Activated CD4-positive, alpha-beta T cell treated with anti-CD3 and anti-CD28 coated beads for 36 hours (primary cell): ENCODE measurements around the gene AADACL2. TPM values are rescaled to one million over a fixed set of nuclear protein-coding genes. Genes with fewer than 3 reads are reported as not detected.

ENCODE experiments used
- ATAC-seq: fragments of 200-7000 bp; cut with Tn5 transposase; one replicate; pipeline ENCODE4 v1.10.0; 2021; ENCODE audit warnings: mild to moderate bottlenecking, moderate library complexity
- CTCF ChIA-PET: fragments of 350-600 bp; sonication (Branson Sonifier 250); formaldehyde crosslinking; loops from one replicate; lab custom pipeline; 2021; ENCODE audit warnings: antibody characterized with exemption; lab: Charles Lee
- POLR2A ChIA-PET: fragments of 350-600 bp; sonication (Branson Sonifier 250); formaldehyde crosslinking; loops from one replicate; lab custom pipeline; 2021; ENCODE audit warnings: antibody characterized with exemption, inconsistent platforms; lab: Charles Lee
- DNase-seq: peaks from one replicate; pipeline ENCODE4 v3.0.0-alpha.2; 2020
- H3K27ac Mint-ChIP-seq: one replicate; pipeline ENCODE4 v1.8.0; 2021; ENCODE audit warnings: mixed read lengths
- H3K27me3 Mint-ChIP-seq: one replicate; pipeline ENCODE4 v1.8.0; 2021; ENCODE audit warnings: mixed read lengths
- H3K36me3 Mint-ChIP-seq: one replicate; pipeline ENCODE4 v1.8.0; 2021; ENCODE audit warnings: low read depth, mixed read lengths
- H3K4me1 Mint-ChIP-seq: one replicate; pipeline ENCODE4 v1.8.0; 2021; ENCODE audit warnings: mixed read lengths
- H3K4me3 Mint-ChIP-seq: one replicate; pipeline ENCODE4 v1.8.0; 2021; ENCODE audit warnings: mild to moderate bottlenecking, moderate library complexity, mixed read lengths
- H3K9me3 Mint-ChIP-seq: one replicate; pipeline ENCODE4 v1.8.0; 2021; ENCODE audit warnings: low read depth, mixed read lengths
- intact Hi-C, 2 experiments: fragments of 100-400 bp; cut with DNase I in 1 of 2; cut with micrococcal nuclease in 1 of 2; formaldehyde crosslinking; loops; one replicate each; pipeline versions ENCODE4 v1.14.2 to v1.15.1; 2022 to 2024; cut with DNase I, micrococcal nuclease
- total RNA-seq, 2 experiments: library from RNA; stranded (reverse); gene quantifications; one replicate each; pipeline ENCODE4 v1.2.3, GENCODE V29; 2021

AADACL2 gene, protein sequence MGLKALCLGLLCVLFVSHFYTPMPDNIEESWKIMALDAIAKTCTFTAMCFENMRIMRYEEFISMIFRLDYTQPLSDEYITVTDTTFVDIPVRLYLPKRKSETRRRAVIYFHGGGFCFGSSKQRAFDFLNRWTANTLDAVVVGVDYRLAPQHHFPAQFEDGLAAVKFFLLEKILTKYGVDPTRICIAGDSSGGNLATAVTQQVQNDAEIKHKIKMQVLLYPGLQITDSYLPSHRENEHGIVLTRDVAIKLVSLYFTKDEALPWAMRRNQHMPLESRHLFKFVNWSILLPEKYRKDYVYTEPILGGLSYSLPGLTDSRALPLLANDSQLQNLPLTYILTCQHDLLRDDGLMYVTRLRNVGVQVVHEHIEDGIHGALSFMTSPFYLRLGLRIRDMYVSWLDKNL
- total RNA-seq: not detected

DNA sequence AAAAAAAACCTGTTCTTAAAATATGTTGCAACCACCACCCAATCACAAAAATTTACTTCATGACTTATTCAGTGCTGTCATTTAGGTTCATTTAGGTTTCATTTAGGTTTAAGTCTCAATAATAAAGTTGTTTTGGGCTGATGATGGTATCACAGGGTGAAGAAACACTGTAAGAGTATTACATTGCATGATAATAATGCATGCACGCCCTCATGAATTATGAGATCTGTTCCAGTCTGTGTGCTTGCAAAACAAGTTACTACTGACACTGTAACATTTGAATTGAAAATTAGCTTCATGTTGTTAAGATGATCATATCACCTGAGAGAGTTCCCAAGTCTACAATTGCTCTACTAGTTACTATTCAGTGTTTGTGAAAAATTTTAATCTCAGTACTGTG is at the start of gene AADACL2:
Gene AADACL2, plus strand, starts transcription at position 315 of the 400 bp plus-strand sequence. CDS start 109 bp downstream, outside the sequence.
- ChIA-PET CTCF (no interaction called here), POLR2A (no interaction called here)
- H3K36me3 Mint-ChIP-seq: no peaks in the 10 kb centered on the region
- intact Hi-C loops: no loop called here
- H3K9me3 Mint-ChIP-seq: no peaks in the 10 kb centered on the region
- DNase-seq: no peak
- no peak within 1 kb of the TSS for H3K27ac Mint-ChIP-seq
- H3K4me3 Mint-ChIP-seq: no peak within 1 kb of the TSS
- no peak for ATAC-seq
- peaks cover 2% of the 10 kb centered on the region for H3K27me3 Mint-ChIP-seq
- H3K4me1 Mint-ChIP-seq: no peaks in the 10 kb centered on the region

DNA sequence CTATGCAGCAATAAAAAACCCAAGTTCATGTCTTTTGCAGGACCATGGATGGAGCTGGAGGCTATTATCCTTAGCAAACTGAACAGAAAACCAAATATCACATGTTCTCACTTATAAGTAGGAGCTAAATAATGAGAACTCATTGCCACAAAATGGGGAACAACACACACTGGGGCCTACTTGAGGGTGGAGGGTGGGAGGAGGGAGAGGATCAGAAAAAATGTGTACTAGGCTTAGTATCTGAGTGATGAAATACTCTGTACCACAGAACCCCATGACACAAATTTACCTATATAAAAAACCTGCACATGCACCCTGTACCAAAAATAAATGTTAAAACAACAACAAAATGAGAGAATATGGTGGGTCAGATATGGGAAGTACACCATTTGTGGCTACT is 49.6 kb upstream of the AADACL2 start:
- H3K9me3 Mint-ChIP-seq: no peaks in the 10 kb centered on the region
- ChIA-PET POLR2A (no interaction called here), CTCF (interaction anchor here (0.6 kb wide), 1 partner anchor 220 kb away, joined by 4 read pairs; no protein-coding TSS in a partner anchor)
- DNase-seq (no peak), ATAC-seq (no peak)
- H3K4me1 Mint-ChIP-seq: no peaks in the 10 kb centered on the region
- no peaks in the 10 kb centered on the region for H3K27me3 Mint-ChIP-seq
- intact Hi-C loops: no loop called here
- no peak overlapping the region for H3K4me3 Mint-ChIP-seq
- H3K27ac Mint-ChIP-seq: no peak overlapping the region
- H3K36me3 Mint-ChIP-seq: no peaks in the 10 kb centered on the region

DNA sequence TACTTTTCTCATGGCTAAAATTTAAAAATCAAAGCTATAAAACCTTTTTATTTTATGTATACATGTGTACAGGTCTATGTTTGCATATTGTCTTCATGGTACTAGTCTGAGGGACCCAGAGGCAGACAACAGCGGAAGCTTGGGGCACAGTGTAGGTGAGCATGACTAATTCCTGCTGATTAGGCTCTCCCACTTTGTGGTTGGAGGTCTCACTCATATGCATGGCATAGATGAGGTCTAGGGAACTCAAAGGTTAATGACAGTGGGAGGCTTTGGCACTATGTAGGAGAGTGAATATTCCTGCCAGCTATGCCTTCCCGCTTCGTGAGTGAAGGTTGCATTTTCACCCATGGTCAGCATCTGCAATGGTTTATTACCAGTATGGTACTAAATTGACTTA is 47.5 kb upstream of the AADACL2 start:
- Mint-ChIP-seq H3K4me1 (no peaks in the 10 kb centered on the region), H3K27ac (no peak overlapping the region), H3K4me3 (no peak overlapping the region), H3K27me3 (no peaks in the 10 kb centered on the region), H3K9me3 (no peaks in the 10 kb centered on the region), H3K36me3 (no peaks in the 10 kb centered on the region)
- ATAC-seq: no peak
- CTCF ChIA-PET: no interaction called here
- POLR2A ChIA-PET: no interaction called here
- no peak for DNase-seq
- intact Hi-C loops: no loop called here

DNA sequence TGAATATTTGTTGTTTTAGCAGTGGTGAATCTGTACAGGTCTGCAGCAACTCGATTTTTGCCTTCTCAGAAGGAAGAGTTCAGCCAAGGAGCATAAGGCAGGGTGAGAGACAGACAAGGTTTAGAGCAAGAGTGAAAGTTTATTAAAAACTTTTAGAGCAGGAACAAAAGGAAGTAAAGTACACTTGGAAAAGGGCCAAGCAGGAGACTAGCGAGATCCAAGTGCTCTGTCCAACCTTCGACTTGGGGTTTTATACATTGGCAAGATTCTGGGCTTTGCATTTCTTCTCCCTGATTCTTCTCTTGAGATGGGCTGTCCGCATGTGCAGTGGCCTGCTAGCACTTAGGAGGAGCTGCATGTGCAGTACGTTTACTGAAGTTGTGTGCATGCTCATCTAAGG is 46.7 kb upstream of the AADACL2 start:
- intact Hi-C loops: no loop called here
- Mint-ChIP-seq H3K4me3 (no peak overlapping the region), H3K36me3 (no peaks in the 10 kb centered on the region), H3K27me3 (no peaks in the 10 kb centered on the region), H3K27ac (no peak overlapping the region), H3K4me1 (no peaks in the 10 kb centered on the region), H3K9me3 (no peaks in the 10 kb centered on the region)
- ChIA-PET POLR2A (no interaction called here), CTCF (interaction anchor here (0.6 kb wide), 1 partner anchor 86 kb away, joined by 3 read pairs; no protein-coding TSS in a partner anchor)
- ATAC-seq: no peak
- DNase-seq: no peak

DNA sequence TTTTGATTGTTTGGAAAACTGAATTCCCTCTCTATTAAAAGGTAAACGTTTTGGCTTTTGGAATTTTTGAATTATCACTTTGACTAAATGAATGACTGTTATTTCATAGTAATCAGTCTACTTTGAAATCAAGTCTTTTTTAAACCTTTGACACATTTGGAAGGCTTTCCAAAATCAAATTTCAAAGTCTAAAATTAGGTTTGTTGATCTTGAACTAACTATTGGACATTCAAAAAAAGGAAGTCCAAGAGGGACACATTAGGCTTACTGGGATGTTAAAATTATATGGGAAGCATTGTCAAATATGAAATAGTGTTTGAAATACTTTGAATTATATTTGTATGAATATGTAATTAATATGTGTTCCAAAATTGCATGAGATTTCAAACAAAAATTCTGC is 45.2 kb upstream of the AADACL2 start:
- Mint-ChIP-seq H3K9me3 (no peaks in the 10 kb centered on the region), H3K27ac (no peak overlapping the region), H3K27me3 (no peaks in the 10 kb centered on the region), H3K4me1 (no peaks in the 10 kb centered on the region), H3K36me3 (no peaks in the 10 kb centered on the region), H3K4me3 (no peak overlapping the region)
- no peak for DNase-seq
- ATAC-seq: no peak
- ChIA-PET POLR2A (no interaction called here), CTCF (no interaction called here)
- intact Hi-C loops: no loop called here

DNA sequence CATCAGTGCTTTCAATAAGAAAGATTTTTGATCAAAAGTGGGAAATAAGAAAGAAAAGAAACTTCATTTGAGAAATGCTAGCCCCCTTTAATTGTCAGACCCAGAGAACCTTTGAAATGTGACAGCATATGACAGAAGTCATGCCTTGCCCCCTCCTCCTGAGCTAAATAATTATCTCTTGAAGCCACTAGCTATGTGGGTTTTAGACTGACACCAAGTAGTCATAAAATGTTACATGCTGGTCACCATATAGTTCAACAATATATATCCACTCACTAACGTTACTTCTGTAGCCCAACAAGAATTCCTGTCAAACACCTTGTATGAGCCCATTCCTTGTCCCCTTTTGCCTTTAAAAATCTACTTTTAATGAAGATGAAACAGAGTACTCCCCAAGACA is 43.1 kb upstream of the AADACL2 start:
- ChIA-PET CTCF (no interaction called here), POLR2A (no interaction called here)
- intact Hi-C loops: no loop called here

DNA sequence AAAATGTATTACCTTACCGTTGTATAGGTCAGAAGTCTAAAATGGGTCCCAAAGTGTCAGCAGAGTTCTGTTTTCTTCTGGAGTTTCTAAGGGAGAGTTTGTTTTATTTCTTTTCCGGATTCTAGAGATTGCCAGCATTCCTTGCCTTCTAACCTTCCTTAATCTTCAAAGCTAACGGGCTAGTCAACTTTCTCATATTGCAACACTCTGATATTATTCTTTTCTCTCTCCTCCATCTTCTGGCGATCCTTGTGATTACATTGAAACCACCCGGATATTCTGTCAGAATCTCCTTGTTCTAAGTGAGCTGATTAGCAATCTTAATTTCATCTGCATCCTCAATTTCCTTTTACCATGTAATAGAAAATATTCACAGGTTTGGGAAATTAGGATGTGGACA is 36.2 kb upstream of the AADACL2 start:
- Mint-ChIP-seq H3K36me3 (no peaks in the 10 kb centered on the region), H3K4me1 (no peaks in the 10 kb centered on the region), H3K27me3 (peaks cover 3% of the 10 kb centered on the region), H3K27ac (no peak overlapping the region), H3K4me3 (no peak overlapping the region), H3K9me3 (peaks cover 2% of the 10 kb centered on the region)
- intact Hi-C loops: no loop called here
- DNase-seq (no peak), ATAC-seq (no peak)
- ChIA-PET CTCF (no interaction called here), POLR2A (no interaction called here)

More for the DNA sequence above, 43.1 kb upstream of the AADACL2 start:
- no peak for ATAC-seq
- Mint-ChIP-seq H3K36me3 (no peaks in the 10 kb centered on the region), H3K27me3 (no peaks in the 10 kb centered on the region), H3K4me1 (no peaks in the 10 kb centered on the region), H3K9me3 (no peaks in the 10 kb centered on the region), H3K27ac (no peak overlapping the region), H3K4me3 (no peak overlapping the region)
- DNase-seq: no peak

DNA sequence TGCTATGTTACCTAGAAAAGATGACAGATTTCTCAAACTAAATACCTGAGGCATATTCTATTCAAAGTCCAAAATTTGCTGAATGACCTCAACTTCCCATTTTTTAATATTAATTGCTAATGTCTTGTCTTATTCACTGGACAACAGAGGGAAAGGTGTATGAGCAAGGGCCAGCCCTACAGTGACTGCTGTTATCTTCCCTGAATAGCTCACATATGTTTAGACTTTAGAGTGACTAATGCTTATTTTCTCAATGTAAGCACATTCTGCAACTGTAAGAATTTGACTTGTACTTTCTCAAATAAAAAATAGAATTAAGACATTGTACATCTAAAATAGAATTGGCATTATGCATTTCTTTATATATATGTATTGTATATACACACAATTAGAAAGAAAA is 26.5 kb upstream of the AADACL2 start:
- intact Hi-C loops: no loop called here
- Mint-ChIP-seq H3K4me3 (no peak overlapping the region), H3K27ac (no peak overlapping the region), H3K36me3 (no peaks in the 10 kb centered on the region), H3K27me3 (no peaks in the 10 kb centered on the region), H3K4me1 (no peaks in the 10 kb centered on the region), H3K9me3 (peaks cover 6% of the 10 kb centered on the region)
- POLR2A ChIA-PET: interaction anchor here (0.6 kb wide), 1 partner anchor 66 kb away, joined by 3 read pairs; no protein-coding TSS in a partner anchor
- DNase-seq: no peak
- CTCF ChIA-PET: no interaction called here
- ATAC-seq: no peak

DNA sequence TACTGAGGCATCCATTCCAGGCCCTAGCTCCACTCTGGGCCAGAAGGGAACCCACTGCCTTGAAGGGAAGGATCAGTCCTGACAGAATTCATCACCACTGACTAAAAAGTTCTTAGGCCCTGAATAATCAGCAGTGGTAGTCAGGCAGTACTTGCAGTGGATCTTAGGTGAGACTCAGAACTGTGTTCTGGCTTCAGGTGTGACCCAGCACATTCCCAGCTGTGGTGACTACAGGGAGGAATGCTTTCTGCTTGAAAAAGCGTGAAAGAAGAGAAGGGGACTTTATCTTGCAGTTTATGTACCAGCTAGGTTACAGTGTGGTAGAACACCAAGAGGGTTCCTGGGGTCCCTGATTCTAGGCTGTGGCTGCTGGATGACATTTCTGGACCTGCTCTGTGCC is 24.9 kb upstream of the AADACL2 start:
- Mint-ChIP-seq H3K4me1 (no peaks in the 10 kb centered on the region), H3K27ac (no peak overlapping the region), H3K9me3 (peaks cover 10% of the 10 kb centered on the region), H3K4me3 (no peak overlapping the region), H3K27me3 (no peaks in the 10 kb centered on the region), H3K36me3 (no peaks in the 10 kb centered on the region)
- DNase-seq (no peak), ATAC-seq (no peak)
- ChIA-PET CTCF (no interaction called here), POLR2A (no interaction called here)
- intact Hi-C loops: no loop called here

DNA sequence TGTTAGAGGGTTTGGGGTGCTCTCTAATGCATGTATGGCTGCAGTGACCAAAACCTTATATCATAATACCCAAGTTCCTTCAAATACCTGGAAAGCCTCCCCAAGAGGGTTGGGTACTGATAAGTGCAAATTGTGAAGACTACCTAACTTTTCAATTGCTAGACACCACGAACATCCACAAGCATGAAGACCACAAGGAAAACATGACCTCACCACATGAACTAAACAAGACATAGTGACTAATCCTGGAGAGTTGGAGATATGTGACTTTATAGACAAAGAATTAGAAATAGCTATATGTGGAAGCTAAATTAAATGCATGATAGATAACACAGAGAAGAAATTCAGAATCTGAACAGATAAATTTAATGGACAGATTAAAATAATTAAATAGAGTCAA is 23.9 kb upstream of the AADACL2 start:
- DNase-seq: no peak
- Mint-ChIP-seq H3K9me3 (peaks cover 10% of the 10 kb centered on the region), H3K27ac (no peak overlapping the region), H3K4me1 (no peaks in the 10 kb centered on the region), H3K36me3 (no peaks in the 10 kb centered on the region), H3K27me3 (no peaks in the 10 kb centered on the region), H3K4me3 (no peak overlapping the region)
- CTCF ChIA-PET: interaction anchor here (0.7 kb wide), 1 partner anchor 11 kb away, joined by 3 read pairs; no protein-coding TSS in a partner anchor
- POLR2A ChIA-PET: no interaction called here
- no peak for ATAC-seq
- intact Hi-C loops: no loop called here

DNA sequence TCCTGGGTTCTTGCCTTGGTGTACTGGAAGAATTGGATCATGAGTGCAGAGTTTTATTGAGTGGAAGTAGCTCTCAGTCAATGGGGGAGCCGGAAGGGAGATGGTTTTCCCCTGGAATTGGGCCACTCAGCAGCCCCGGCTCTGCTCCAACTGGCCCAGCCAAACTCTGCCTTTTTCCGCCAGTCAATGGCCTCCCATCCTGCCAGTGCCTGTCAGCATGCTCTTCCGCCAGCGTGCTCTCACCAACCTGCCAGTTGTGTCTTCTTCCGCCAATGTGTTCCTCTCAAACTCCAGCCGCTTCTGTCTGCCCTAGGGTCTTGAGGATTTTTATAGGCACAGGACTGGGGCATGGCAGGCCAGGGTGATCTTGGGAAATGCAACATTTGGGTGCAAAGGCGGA is 12.4 kb upstream of the AADACL2 start:
- intact Hi-C loops: no loop called here
- H3K36me3 Mint-ChIP-seq: no peaks in the 10 kb centered on the region

DNA sequence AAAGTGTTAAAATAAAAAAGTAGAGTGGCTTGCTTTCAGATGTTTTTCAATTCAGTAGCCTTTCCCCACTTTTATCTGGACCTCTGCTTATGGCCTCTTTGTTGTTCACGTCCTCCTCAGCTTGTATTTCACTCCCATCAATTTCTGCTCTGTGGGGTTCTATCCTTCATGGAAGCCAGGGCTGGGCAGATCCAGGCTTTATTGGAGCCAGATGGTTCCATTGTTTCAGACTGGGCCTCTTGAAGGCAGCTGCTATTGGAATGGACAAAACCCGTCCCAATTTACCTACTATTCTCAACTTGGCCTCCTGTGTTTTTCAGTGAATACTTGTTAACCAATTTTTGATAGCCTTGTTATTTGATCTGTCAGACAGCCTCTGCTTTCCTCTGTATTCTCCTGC is 10.9 kb upstream of the AADACL2 start:
- CTCF ChIA-PET: no interaction called here
- H3K36me3 Mint-ChIP-seq: no peaks in the 10 kb centered on the region
- POLR2A ChIA-PET: no interaction called here
- intact Hi-C loops: no loop called here
- ATAC-seq (no peak), DNase-seq (no peak)
- peaks cover 2% of the 10 kb centered on the region for H3K9me3 Mint-ChIP-seq
- H3K4me1 Mint-ChIP-seq: no peaks in the 10 kb centered on the region
- H3K27me3 Mint-ChIP-seq: peaks cover 3% of the 10 kb centered on the region
- H3K4me3 Mint-ChIP-seq: no peak overlapping the region
- no peak overlapping the region for H3K27ac Mint-ChIP-seq

More for the DNA sequence above, 12.4 kb upstream of the AADACL2 start:
- H3K27me3 Mint-ChIP-seq: peaks cover 3% of the 10 kb centered on the region
- POLR2A ChIA-PET: no interaction called here
- H3K4me3 Mint-ChIP-seq: no peak overlapping the region
- DNase-seq (no peak), ATAC-seq (no peak)
- H3K27ac Mint-ChIP-seq: no peak overlapping the region
- H3K4me1 Mint-ChIP-seq: no peaks in the 10 kb centered on the region
- CTCF ChIA-PET: interaction anchor here (1.0 kb wide), 1 partner anchor 12 kb away, joined by 3 read pairs; no protein-coding TSS in a partner anchor
- peaks cover 2% of the 10 kb centered on the region for H3K9me3 Mint-ChIP-seq
